Memory B cell (primary cell): ENCODE data around the gene OXLD1.

Experiments used
- ATAC-seq: fragments of 150-1000 bp; cut with Tn5 transposase; 2 replicates; pipeline ENCODE4 v1.10.0; 2021; ENCODE audit warnings: low read depth, mild to moderate bottlenecking, moderate library complexity
- DNase-seq, 2 donors: peaks; one replicate each; pipeline ENCODE4 v3.0.0; 2022; ENCODE audit warnings: low spot score in 2 of 2
- H3K27ac Mint-ChIP-seq: one replicate; pipeline ENCODE4 v1.8.0; 2022; ENCODE audit warnings: mild to moderate bottlenecking, moderate library complexity, mixed read lengths
- H3K27me3 Mint-ChIP-seq: one replicate; pipeline ENCODE4 v1.8.0; 2022; ENCODE audit warnings: mixed read lengths
- H3K36me3 Mint-ChIP-seq: one replicate; pipeline ENCODE4 v1.8.0; 2022; ENCODE audit warnings: mild to moderate bottlenecking, mixed read lengths
- H3K4me1 Mint-ChIP-seq: one replicate; pipeline ENCODE4 v1.8.0; 2022; ENCODE audit warnings: mixed read lengths
- H3K4me3 Mint-ChIP-seq: one replicate; pipeline ENCODE4 v1.8.0; 2022; ENCODE audit warnings: mild to moderate bottlenecking, moderate library complexity, mixed read lengths
- H3K9me3 Mint-ChIP-seq: one replicate; pipeline ENCODE4 v1.8.0; 2022; ENCODE audit warnings: mixed read lengths

Gene OXLD1

GRCh38 chr17:81659038-81659437, 7.4 kb downstream of the OXLD1 start:
- H3K36me3 Mint-ChIP-seq: no peaks in the 10 kb centered on the region
- H3K4me3 Mint-ChIP-seq: no peak overlapping the region
- H3K9me3 Mint-ChIP-seq: no peaks in the 10 kb centered on the region
- H3K4me1 Mint-ChIP-seq: no peaks in the 10 kb centered on the region
- H3K27ac Mint-ChIP-seq: no peak overlapping the region
- ATAC-seq (no peak), DNase-seq (no peak)
- no peaks in the 10 kb centered on the region for H3K27me3 Mint-ChIP-seq

GRCh38 chr17:81656835-81657234, 9.6 kb downstream of the OXLD1 start:
- H3K4me1 Mint-ChIP-seq: peaks cover 7% of the 10 kb centered on the region
- H3K27me3 Mint-ChIP-seq: peaks cover 5% of the 10 kb centered on the region
- no peaks in the 10 kb centered on the region for H3K9me3 Mint-ChIP-seq
- H3K36me3 Mint-ChIP-seq: no peaks in the 10 kb centered on the region
- H3K4me3 Mint-ChIP-seq: no peak overlapping the region
- DNase-seq (no peak), ATAC-seq (no peak)
- no peak overlapping the region for H3K27ac Mint-ChIP-seq

- no peak for DNase-seq
- H3K4me3 Mint-ChIP-seq: no peak within 1 kb of the TSS
- ATAC-seq: no peak
- peaks cover 7% of the 10 kb centered on the region for H3K27me3 Mint-ChIP-seq
- H3K4me1 Mint-ChIP-seq: peaks cover 8% of the 10 kb centered on the region
- no peaks in the 10 kb centered on the region for H3K36me3 Mint-ChIP-seq
- no peak within 1 kb of the TSS for H3K27ac Mint-ChIP-seq
- H3K9me3 Mint-ChIP-seq: no peaks in the 10 kb centered on the region
Measured at GRCh38 chr17:81656118-81656743, 10.2 kb downstream of the OXLD1 start, which contains the start of gene PDE6G. Gene PDE6G (minus strand): TSS chr17:81656542. CDS start chr17:81653305, 3,237 bp downstream.

GRCh38 chr17:81655378-81656117, 10.9 kb downstream of the OXLD1 start:
- Mint-ChIP-seq H3K27me3 (peaks cover 7% of the 10 kb centered on the region), H3K27ac (no peak overlapping the region), H3K4me1 (peaks cover 8% of the 10 kb centered on the region), H3K36me3 (no peaks in the 10 kb centered on the region), H3K9me3 (no peaks in the 10 kb centered on the region), H3K4me3 (no peak overlapping the region)
- ATAC-seq: no peak
- no peak for DNase-seq

- H3K27me3 Mint-ChIP-seq: peaks cover 7% of the 10 kb centered on the region
- DNase-seq (peak in 1 of 2 donors; percentile 25), ATAC-seq (peak; percentile 72)
- peaks cover 8% of the 10 kb centered on the region for H3K4me1 Mint-ChIP-seq
- H3K4me3 Mint-ChIP-seq: peak overlapping the region; percentile 85
- H3K36me3 Mint-ChIP-seq: no peaks in the 10 kb centered on the region
- no peaks in the 10 kb centered on the region for H3K9me3 Mint-ChIP-seq
- H3K27ac Mint-ChIP-seq: peak overlapping the region; percentile 67
Measured at GRCh38 chr17:81652906-81653771, 13.3 kb downstream of the OXLD1 start.

- H3K4me3 Mint-ChIP-seq: peak overlapping the region; percentile 59
Measured at GRCh38 chr17:81651692-81652091, 14.7 kb downstream of the OXLD1 start.

GRCh38 chr17:81650951-81651350, 15.5 kb downstream of the OXLD1 start:
- ATAC-seq (no peak), DNase-seq (no peak)
- no peak overlapping the region for H3K27ac Mint-ChIP-seq
- H3K4me3 Mint-ChIP-seq: no peak overlapping the region
- peaks cover 7% of the 10 kb centered on the region for H3K27me3 Mint-ChIP-seq
- no peaks in the 10 kb centered on the region for H3K9me3 Mint-ChIP-seq
- H3K4me1 Mint-ChIP-seq: peaks cover 10% of the 10 kb centered on the region
- H3K36me3 Mint-ChIP-seq: no peaks in the 10 kb centered on the region

More at GRCh38 chr17:81651692-81652091, 14.7 kb downstream of the OXLD1 start:
- Mint-ChIP-seq H3K36me3 (no peaks in the 10 kb centered on the region), H3K27me3 (peaks cover 7% of the 10 kb centered on the region), H3K4me1 (peaks cover 10% of the 10 kb centered on the region), H3K27ac (no peak overlapping the region), H3K9me3 (no peaks in the 10 kb centered on the region)
- ATAC-seq (no peak), DNase-seq (no peak)

- H3K9me3 Mint-ChIP-seq: no peaks in the 10 kb centered on the region
- ATAC-seq (no peak), DNase-seq (no peak)
- H3K36me3 Mint-ChIP-seq: no peaks in the 10 kb centered on the region
- peaks cover 10% of the 10 kb centered on the region for H3K4me1 Mint-ChIP-seq
- no peak overlapping the region for H3K27ac Mint-ChIP-seq
- peaks cover 9% of the 10 kb centered on the region for H3K27me3 Mint-ChIP-seq
- no peak overlapping the region for H3K4me3 Mint-ChIP-seq
Measured at GRCh38 chr17:81648707-81649085, 17.7 kb downstream of the OXLD1 start.

- peaks cover 5% of the 10 kb centered on the region for H3K4me1 Mint-ChIP-seq
- no peak overlapping the region for H3K4me3 Mint-ChIP-seq
- ATAC-seq (no peak), DNase-seq (no peak)
- peaks cover 5% of the 10 kb centered on the region for H3K27me3 Mint-ChIP-seq
- no peak overlapping the region for H3K27ac Mint-ChIP-seq
- H3K36me3 Mint-ChIP-seq: no peaks in the 10 kb centered on the region
- no peaks in the 10 kb centered on the region for H3K9me3 Mint-ChIP-seq
Measured at GRCh38 chr17:81648013-81648706, 18.2 kb downstream of the OXLD1 start.

GRCh38 chr17:81647640-81648012, 18.8 kb downstream of the OXLD1 start:
- Mint-ChIP-seq H3K27ac (no peak overlapping the region), H3K27me3 (peaks cover 5% of the 10 kb centered on the region), H3K4me3 (no peak overlapping the region)

GRCh38 chr17:81646869-81647600, 19.4 kb downstream of the OXLD1 start:
- ATAC-seq: no peak
- Mint-ChIP-seq H3K4me3 (no peak overlapping the region), H3K27ac (no peak overlapping the region)

More at GRCh38 chr17:81647640-81648012, 18.8 kb downstream of the OXLD1 start:
- no peak for DNase-seq
- no peaks in the 10 kb centered on the region for H3K36me3 Mint-ChIP-seq
- H3K9me3 Mint-ChIP-seq: no peaks in the 10 kb centered on the region
- H3K4me1 Mint-ChIP-seq: peaks cover 5% of the 10 kb centered on the region
- ATAC-seq: no peak

GRCh38 chr17:81644976-81645952, 21.1 kb downstream of the OXLD1 start:
- Mint-ChIP-seq H3K36me3 (no peaks in the 10 kb centered on the region), H3K9me3 (no peaks in the 10 kb centered on the region), H3K4me1 (peaks cover 2% of the 10 kb centered on the region), H3K27ac (no peak overlapping the region), H3K27me3 (peaks cover 2% of the 10 kb centered on the region), H3K4me3 (no peak overlapping the region)
- no peak for ATAC-seq
- no peak for DNase-seq

More at GRCh38 chr17:81646869-81647600, 19.4 kb downstream of the OXLD1 start:
- peaks cover 5% of the 10 kb centered on the region for H3K4me1 Mint-ChIP-seq
- peaks cover 5% of the 10 kb centered on the region for H3K27me3 Mint-ChIP-seq
- no peaks in the 10 kb centered on the region for H3K36me3 Mint-ChIP-seq
- H3K9me3 Mint-ChIP-seq: no peaks in the 10 kb centered on the region
- no peak for DNase-seq
